ENCODE data around the gene STX1B. TPM values are rescaled to one million over a fixed set of nuclear protein-coding genes. Genes with fewer than 3 reads are reported as not detected.

STX1B gene
- total RNA-seq, 2 donors from 2014 or later, result 1.3 to 2.1 TPM

GRCh38 chr16:31001507-31002249 lies 8.8 kb downstream of the STX1B start:
- no peak for TF ChIP-seq CTCF (IDR thresholded peaks at IDR 0.05)
- H3K27me3 ChIP-seq, result no peaks in the 10 kb centered on the region
- no peak for DNase-seq (ENCODE audit: low spot score)
- H3K27ac ChIP-seq, result no peak overlapping the region
- peaks cover 0 to 20% of the 10 kb centered on the region in 2 donors for H3K4me1 ChIP-seq
- H3K9me3 ChIP-seq, result no peaks in the 10 kb centered on the region
- no peaks in the 10 kb centered on the region for H3K36me3 ChIP-seq
- no peak overlapping the region for H3K4me3 ChIP-seq

- Histone ChIP-seq H3K9me3 (no peaks in the 10 kb centered on the region), H3K27ac (no peak overlapping the region), H3K27me3 (no peaks in the 10 kb centered on the region), H3K4me1 (peaks cover 0 to 25% of the 10 kb centered on the region in 2 donors), H3K4me3 (no peak overlapping the region), H3K36me3 (no peaks in the 10 kb centered on the region)
- DNase-seq (ENCODE audit: low spot score), result no peak
- no peak for TF ChIP-seq CTCF (IDR thresholded peaks at IDR 0.05)
Measured at GRCh38 chr16:31000671-31001382, 9.6 kb downstream of the STX1B start.

GRCh38 chr16:30998852-30999761 lies 11.3 kb downstream of the STX1B start:
- DNase-seq (ENCODE audit: low spot score), result peak; percentile 69
- no peaks in the 10 kb centered on the region for H3K9me3 ChIP-seq
- no peak overlapping the region for H3K4me3 ChIP-seq
- H3K36me3 ChIP-seq, result no peaks in the 10 kb centered on the region
- H3K27me3 ChIP-seq, result no peaks in the 10 kb centered on the region
- H3K27ac ChIP-seq, result peak overlapping the region; percentile 68 to 71
- TF ChIP-seq CTCF (IDR thresholded peaks at IDR 0.05), result no peak
- H3K4me1 ChIP-seq, result peaks cover 0 to 25% of the 10 kb centered on the region in 2 donors

GRCh38 chr16:30997725-30998711 lies 12.4 kb downstream of the STX1B start:
- Histone ChIP-seq H3K36me3 (no peaks in the 10 kb centered on the region), H3K27ac (peak overlapping the region; percentile 68 to 71), H3K4me1 (peaks cover 0 to 25% of the 10 kb centered on the region in 2 donors), H3K9me3 (no peaks in the 10 kb centered on the region), H3K4me3 (peak overlapping the region; percentile 48 to 58), H3K27me3 (no peaks in the 10 kb centered on the region)
- TF ChIP-seq CTCF (IDR thresholded peaks at IDR 0.05), result no peak
- DNase-seq (ENCODE audit: low spot score), result no peak
